ENCODE results near the gene SLC12A5. TPM values are rescaled to one million over a fixed set of nuclear protein-coding genes. Genes with fewer than 3 reads are reported as not detected.

Gene SLC12A5
- total RNA-seq, 4 donors from 2014 or later: not detected

DNA sequence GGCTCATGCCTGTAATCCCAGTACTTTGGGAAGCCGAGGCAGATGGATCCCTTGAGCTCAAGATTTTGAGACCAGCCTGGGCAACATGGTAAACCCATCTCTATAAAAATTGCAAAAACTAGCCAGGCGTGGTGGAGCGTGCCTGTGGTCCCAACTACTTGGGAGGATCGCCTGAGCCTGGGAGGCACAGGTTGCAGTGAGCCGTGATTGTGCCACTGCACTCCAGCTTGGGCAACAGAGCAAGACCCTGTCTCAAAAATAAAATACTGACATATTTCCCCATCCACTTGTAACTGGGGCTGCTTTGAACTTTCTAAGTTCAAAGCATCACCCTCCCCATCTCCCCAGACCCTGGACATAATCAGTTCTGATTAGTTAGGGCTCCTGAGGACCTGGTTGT, 27.5 kb upstream of the SLC12A5 start:
- in situ Hi-C loops (cut with MboI; ENCODE audit: low sequenced_read_pairs in 4 of 4): no loop called here
- Histone ChIP-seq H3K27ac (no peak overlapping the region), H3K9me3 (no peaks in the 10 kb centered on the region), H3K27me3 (peaks cover 2 to 19% (median 18%) of the 10 kb centered on the region in 3 donors), H3K36me3 (no peaks in the 10 kb centered on the region), H3K4me1 (no peaks in the 10 kb centered on the region), H3K4me3 (no peak overlapping the region)
- intact Hi-C loops (cut with DNase I; ENCODE audit: low total_unique reads): no loop called here
- ATAC-seq: no peak
- TF ChIP-seq CTCF (IDR thresholded peaks at IDR 0.05 in 4 of 5, conservative IDR thresholded peaks at IDR 0.05 in 1 of 5) (no peak), POLR2A (IDR thresholded peaks at IDR 0.05) (no peak)
- no peak for DNase-seq

DNA sequence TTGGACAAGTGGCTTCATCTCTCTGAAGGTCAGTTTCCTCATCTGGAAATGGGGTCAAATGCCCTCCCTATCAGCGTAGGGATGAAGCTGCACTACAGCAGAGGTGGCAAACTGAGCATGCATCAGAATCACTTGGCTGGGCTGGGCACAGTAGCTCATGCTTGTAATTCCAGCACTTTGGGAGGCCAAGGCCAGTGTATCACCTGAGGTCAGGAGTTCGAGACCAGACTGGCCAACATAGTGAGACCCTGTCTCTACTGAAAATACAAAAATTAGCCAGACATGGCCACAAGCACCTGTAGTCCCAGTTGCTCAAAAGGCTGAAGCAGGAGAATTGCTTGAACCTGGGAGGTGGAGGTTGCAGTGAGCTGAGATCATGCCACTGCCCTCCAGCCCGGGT, 27.0 kb upstream of the SLC12A5 start:
- no peaks in the 10 kb centered on the region for H3K9me3 ChIP-seq
- TF ChIP-seq POLR2A (IDR thresholded peaks at IDR 0.05) (no peak), CTCF (IDR thresholded peaks at IDR 0.05 in 4 of 5, conservative IDR thresholded peaks at IDR 0.05 in 1 of 5) (no peak)
- DNase-seq (no peak), ATAC-seq (no peak)
- no peak overlapping the region for H3K27ac ChIP-seq
- intact Hi-C loops (cut with DNase I; ENCODE audit: low total_unique reads) (no loop called here), in situ Hi-C loops (cut with MboI; ENCODE audit: low sequenced_read_pairs in 4 of 4) (no loop called here)
- peaks cover 5 to 22% (median 19%) of the 10 kb centered on the region in 3 donors for H3K27me3 ChIP-seq
- no peak overlapping the region for H3K4me3 ChIP-seq
- no peaks in the 10 kb centered on the region for H3K4me1 ChIP-seq
- H3K36me3 ChIP-seq: no peaks in the 10 kb centered on the region

DNA sequence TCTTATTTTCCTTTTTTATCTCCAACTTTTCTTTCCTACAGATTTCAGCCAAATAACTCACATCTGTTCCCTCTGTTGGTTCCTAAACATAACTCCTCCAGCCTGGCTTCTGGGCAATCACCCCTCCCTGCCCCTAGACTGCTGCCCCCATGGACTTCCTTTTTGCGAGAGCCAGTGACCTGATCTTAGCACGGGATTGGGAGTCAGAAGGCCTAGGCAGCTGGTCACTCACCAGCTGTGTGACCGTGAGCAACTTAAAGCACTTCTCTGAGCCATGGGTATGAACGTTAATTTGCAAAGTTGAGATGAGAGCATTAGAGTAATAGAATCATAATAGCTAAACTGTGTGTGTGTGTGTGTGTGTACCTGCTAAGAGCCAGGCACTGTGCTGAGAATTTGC, 24.8 kb upstream of the SLC12A5 start:
- H3K27ac ChIP-seq: no peak overlapping the region
- H3K9me3 ChIP-seq: no peaks in the 10 kb centered on the region
- H3K27me3 ChIP-seq: peaks cover 23 to 32% (median 25%) of the 10 kb centered on the region in 3 donors
- no peaks in the 10 kb centered on the region for H3K36me3 ChIP-seq
- H3K4me3 ChIP-seq: no peak overlapping the region
- ATAC-seq (peak in 1 of 2 donors; percentile 41), DNase-seq (peak in 1 of 2 donors; percentile 35)
- in situ Hi-C loops (cut with MboI; ENCODE audit: low sequenced_read_pairs in 4 of 4) (no loop called here), intact Hi-C loops (cut with DNase I; ENCODE audit: low total_unique reads) (no loop called here)
- TF ChIP-seq CTCF (IDR thresholded peaks at IDR 0.05 in 4 of 5, conservative IDR thresholded peaks at IDR 0.05 in 1 of 5): no peak
- TF ChIP-seq POLR2A (IDR thresholded peaks at IDR 0.05): no peak
- H3K4me1 ChIP-seq: no peaks in the 10 kb centered on the region

- no peaks in the 10 kb centered on the region for H3K4me1 ChIP-seq
- in situ Hi-C loops (cut with MboI; ENCODE audit: low sequenced_read_pairs in 4 of 4): no loop called here
Measured at GRCh38 chr20:46004889-46005473, 24.0 kb upstream of the SLC12A5 start.

More at GRCh38 chr20:46004889-46005473, 24.0 kb upstream of the SLC12A5 start:
- H3K27me3 ChIP-seq: peaks cover 29 to 38% (median 30%) of the 10 kb centered on the region in 3 donors
- no peak overlapping the region for H3K27ac ChIP-seq
- H3K36me3 ChIP-seq: no peaks in the 10 kb centered on the region
- TF ChIP-seq POLR2A (IDR thresholded peaks at IDR 0.05): no peak
- no peak for TF ChIP-seq CTCF (IDR thresholded peaks at IDR 0.05 in 4 of 5, conservative IDR thresholded peaks at IDR 0.05 in 1 of 5)
- no peak overlapping the region for H3K4me3 ChIP-seq
- DNase-seq: peak; percentile 34 to 45
- ATAC-seq: peak in 1 of 2 donors; percentile 24
- H3K9me3 ChIP-seq: no peaks in the 10 kb centered on the region
- intact Hi-C loops (cut with DNase I; ENCODE audit: low total_unique reads): no loop called here

Measured in gastrocnemius medialis (tissue), 4 donors.